Neural cell (in vitro differentiated cells): Measurements from ENCODE around the gene MED26. TPM values are rescaled to one million over a fixed set of nuclear protein-coding genes. Genes with fewer than 3 reads are reported as not detected.

ENCODE experiments used
- H2AFZ ChIP-seq: fragments of 200-600, 300-800 bp; sonication (generic), shearing (Covaris generic); 2 replicates; pipeline ENCODE4 v1.6.0; 2014; ENCODE audit warnings: low read depth, mild to moderate bottlenecking, antibody characterized with exemption, low read length, moderate library complexity
- H3F3A ChIP-seq: fragments of 200-600 bp; shearing (Covaris generic); 2 replicates; pipeline ENCODE4 v1.6.1; 2016; ENCODE audit warnings: mild to moderate bottlenecking, moderate library complexity, mixed read lengths, antibody characterized with exemption, low read length; ENCODE audit not compliant: insufficient read depth, poor library complexity, severe bottlenecking
- H3K27ac ChIP-seq: fragments of 200-600, 300-800 bp; sonication (generic), shearing (Covaris generic); 2 replicates; pipeline ENCODE4 v1.5.1; 2014; ENCODE audit warnings: mild to moderate bottlenecking, low read length, moderate library complexity
- H3K27me3 ChIP-seq: fragments of 300-800, 200-600 bp; sonication (generic), shearing (Covaris generic); 2 replicates; pipeline ENCODE4 v1.6.0; 2014; ENCODE audit warnings: mild to moderate bottlenecking, low read depth, low read length, moderate library complexity; ENCODE audit not compliant: insufficient read depth
- H3K36me3 ChIP-seq: fragments of 300-800, 200-600 bp; sonication (generic), shearing (Covaris generic); 2 replicates; pipeline ENCODE4 v1.5.1; 2014; ENCODE audit warnings: mild to moderate bottlenecking, antibody characterized with exemption, low read length, moderate library complexity; ENCODE audit not compliant: insufficient read depth
- H3K4me2 ChIP-seq: fragments of 300-800, 200-600 bp; sonication (generic), shearing (Covaris generic); 2 replicates; pipeline ENCODE4 v1.6.0; 2014; ENCODE audit warnings: mild to moderate bottlenecking, low read length
- H3K4me3 ChIP-seq: fragments of 300-800, 200-600 bp; sonication (generic), shearing (Covaris generic); 2 replicates; pipeline ENCODE4 v1.5.1; 2014; ENCODE audit warnings: mild to moderate bottlenecking, low read length, moderate library complexity
- H3K79me2 ChIP-seq: fragments of 200-600 bp; shearing (Covaris generic); replicated peaks from 2 replicates; pipeline ENCODE4 v1.6.0; 2014; ENCODE audit warnings: mild to moderate bottlenecking, low read length, moderate library complexity; ENCODE audit not compliant: insufficient read depth
- H3K9ac ChIP-seq: fragments of 300-800, 200-600 bp; sonication (generic), shearing (Covaris generic); 2 replicates; pipeline ENCODE4 v1.6.1; 2016; ENCODE audit warnings: mild to moderate bottlenecking, low read length, mixed read lengths
- H3K9me2 ChIP-seq: fragments of 200-600 bp; shearing (Covaris generic); 2 replicates; pipeline ENCODE4 v1.6.1; 2016; ENCODE audit warnings: mild to moderate bottlenecking, low read length, mixed read lengths; ENCODE audit not compliant: insufficient read depth
- H3K9me3 ChIP-seq: fragments of 200-600, 300-800 bp; sonication (generic), shearing (Covaris generic); 2 replicates; pipeline ENCODE4 v1.6.1; 2016; ENCODE audit warnings: mild to moderate bottlenecking, mixed run types, low read length, moderate library complexity, mixed read lengths
- H4K20me1 ChIP-seq: fragments of 200-600 bp; shearing (Covaris generic); 2 replicates; pipeline ENCODE4 v1.6.1; 2016; ENCODE audit warnings: mild to moderate bottlenecking, mixed run types; ENCODE audit not compliant: insufficient read depth
- EP300 ChIP-seq: fragments of 450-650 bp; conservative IDR thresholded peaks from 2 replicates; pipeline ENCODE4 v1.6.1; 2014; ENCODE audit warnings: antibody characterized with exemption, mild to moderate bottlenecking, moderate library complexity; ENCODE audit not compliant: poor library complexity, severe bottlenecking
- EZH2 ChIP-seq: fragments of 200-600, 300-800 bp; shearing (Covaris generic), sonication (generic); IDR thresholded peaks from 2 replicates; pipeline ENCODE4 v1.6.1; 2014; ENCODE audit warnings: antibody characterized with exemption, low read length, borderline replicate concordance, mild to moderate bottlenecking; ENCODE audit not compliant: insufficient read depth, poor library complexity, severe bottlenecking
- MXI1 ChIP-seq: fragments of 450-650 bp; conservative IDR thresholded peaks from 2 replicates; pipeline ENCODE4 v1.6.1; 2014; ENCODE audit warnings: antibody characterized with exemption, mild to moderate bottlenecking; ENCODE audit not compliant: poor library complexity, severe bottlenecking
- POLR2AphosphoS5 ChIP-seq: IDR thresholded peaks from 2 replicates; pipeline ENCODE4 v1.6.1; 2012
- RAD21 ChIP-seq: fragments of 450-650 bp; conservative IDR thresholded peaks from 2 replicates; pipeline ENCODE4 v1.6.1; 2014; ENCODE audit warnings: antibody characterized with exemption, mild to moderate bottlenecking, moderate library complexity
- REST ChIP-seq: IDR thresholded peaks from 2 replicates; pipeline ENCODE4 v1.6.1; 2012; ENCODE audit warnings: borderline replicate concordance
- SMC3 ChIP-seq: fragments of 450-650 bp; conservative IDR thresholded peaks from 2 replicates; pipeline ENCODE4 v1.6.1; 2014; ENCODE audit warnings: antibody characterized with exemption, mild to moderate bottlenecking, moderate library complexity; ENCODE audit not compliant: poor library complexity
- TAF1 ChIP-seq: IDR thresholded peaks from 2 replicates; pipeline ENCODE4 v1.6.1; 2012; ENCODE audit warnings: low read depth
- polyA plus RNA-seq: library from polyadenylated mRNA; depleted of rRNA; stranded (reverse); fragments of >200 nt; gene quantifications from 2 replicates; pipeline ENCODE4 v1.2.3, GENCODE V29; 2014
- TF ChIP-seq, protein P1 (sequence below): fragments of 450-650 bp; IDR thresholded peaks from 2 replicates; pipeline ENCODE4 v1.5.1; 2014; ENCODE audit warnings: antibody characterized with exemption, mild to moderate bottlenecking, moderate library complexity; ENCODE audit not compliant: poor library complexity, severe bottlenecking

Gene MED26
- polyA plus RNA-seq, 1 donor from 2014 or later, result 4.2 TPM

DNA sequence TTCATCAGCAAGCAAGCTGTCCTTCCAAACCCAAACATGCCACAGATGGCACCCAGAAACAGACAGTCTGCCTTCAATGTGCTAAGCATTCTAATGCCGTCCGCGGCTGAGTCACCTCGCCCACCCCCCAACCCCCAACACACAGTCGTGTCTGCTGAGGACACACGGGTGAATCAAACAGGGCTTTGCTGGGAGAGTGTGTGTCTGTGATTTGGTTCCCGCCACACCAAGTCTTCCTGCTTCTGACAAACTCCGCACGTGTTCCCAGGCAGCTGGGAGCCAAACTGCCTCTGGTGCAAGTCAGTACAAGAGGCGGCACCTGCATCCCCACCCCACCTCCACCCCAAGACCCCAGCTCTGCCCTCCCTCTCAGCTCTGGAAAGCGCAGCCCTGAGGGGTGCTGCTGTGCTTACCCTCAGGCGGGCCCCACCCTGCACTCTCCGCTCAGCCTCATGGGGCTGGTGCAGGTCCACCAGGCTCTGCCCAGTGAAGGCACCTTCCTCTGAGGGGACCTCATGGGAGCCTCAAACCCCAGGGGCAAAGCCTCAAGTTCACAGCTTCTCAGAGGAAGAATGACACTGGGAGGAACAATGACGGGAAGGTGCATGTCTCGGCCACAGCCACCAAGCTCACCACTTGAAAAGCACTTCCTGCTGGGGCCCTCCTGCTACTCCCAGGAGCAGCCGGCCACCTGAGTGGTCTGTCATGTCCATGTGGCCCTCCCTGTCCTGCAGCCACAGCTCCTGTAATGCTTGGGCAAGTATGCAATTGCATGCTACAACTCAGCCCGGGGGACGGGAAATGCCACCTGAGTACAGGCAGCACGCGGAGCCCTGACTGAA, 40.8 kb downstream of the MED26 start (continued):
- TF ChIP-seq, protein P1, sequence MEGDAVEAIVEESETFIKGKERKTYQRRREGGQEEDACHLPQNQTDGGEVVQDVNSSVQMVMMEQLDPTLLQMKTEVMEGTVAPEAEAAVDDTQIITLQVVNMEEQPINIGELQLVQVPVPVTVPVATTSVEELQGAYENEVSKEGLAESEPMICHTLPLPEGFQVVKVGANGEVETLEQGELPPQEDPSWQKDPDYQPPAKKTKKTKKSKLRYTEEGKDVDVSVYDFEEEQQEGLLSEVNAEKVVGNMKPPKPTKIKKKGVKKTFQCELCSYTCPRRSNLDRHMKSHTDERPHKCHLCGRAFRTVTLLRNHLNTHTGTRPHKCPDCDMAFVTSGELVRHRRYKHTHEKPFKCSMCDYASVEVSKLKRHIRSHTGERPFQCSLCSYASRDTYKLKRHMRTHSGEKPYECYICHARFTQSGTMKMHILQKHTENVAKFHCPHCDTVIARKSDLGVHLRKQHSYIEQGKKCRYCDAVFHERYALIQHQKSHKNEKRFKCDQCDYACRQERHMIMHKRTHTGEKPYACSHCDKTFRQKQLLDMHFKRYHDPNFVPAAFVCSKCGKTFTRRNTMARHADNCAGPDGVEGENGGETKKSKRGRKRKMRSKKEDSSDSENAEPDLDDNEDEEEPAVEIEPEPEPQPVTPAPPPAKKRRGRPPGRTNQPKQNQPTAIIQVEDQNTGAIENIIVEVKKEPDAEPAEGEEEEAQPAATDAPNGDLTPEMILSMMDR, result no peak
- no peak for TF ChIP-seq MXI1

- no peak overlapping the region for H3K4me2 ChIP-seq
- H3K27ac ChIP-seq, result peak overlapping the region; percentile 53
- H3K4me3 ChIP-seq, result no peak overlapping the region
- TF ChIP-seq TAF1, result no peak
- H2AFZ ChIP-seq, result no peak overlapping the region
- H3K9me3 ChIP-seq, result no peaks in the 10 kb centered on the region
- H3K9me2 ChIP-seq, result no peaks in the 10 kb centered on the region
- no peaks in the 10 kb centered on the region for H3K27me3 ChIP-seq
- no peaks in the 10 kb centered on the region for H4K20me1 ChIP-seq
- peaks cover 16% of the 10 kb centered on the region for H3K79me2 ChIP-seq
- H3K36me3 ChIP-seq, result no peaks in the 10 kb centered on the region
- H3F3A ChIP-seq, result peaks cover 7% of the 10 kb centered on the region
- no peak overlapping the region for H3K9ac ChIP-seq
Measured at GRCh38 chr19:16586477-16586871, 41.5 kb downstream of the MED26 start.

DNA sequence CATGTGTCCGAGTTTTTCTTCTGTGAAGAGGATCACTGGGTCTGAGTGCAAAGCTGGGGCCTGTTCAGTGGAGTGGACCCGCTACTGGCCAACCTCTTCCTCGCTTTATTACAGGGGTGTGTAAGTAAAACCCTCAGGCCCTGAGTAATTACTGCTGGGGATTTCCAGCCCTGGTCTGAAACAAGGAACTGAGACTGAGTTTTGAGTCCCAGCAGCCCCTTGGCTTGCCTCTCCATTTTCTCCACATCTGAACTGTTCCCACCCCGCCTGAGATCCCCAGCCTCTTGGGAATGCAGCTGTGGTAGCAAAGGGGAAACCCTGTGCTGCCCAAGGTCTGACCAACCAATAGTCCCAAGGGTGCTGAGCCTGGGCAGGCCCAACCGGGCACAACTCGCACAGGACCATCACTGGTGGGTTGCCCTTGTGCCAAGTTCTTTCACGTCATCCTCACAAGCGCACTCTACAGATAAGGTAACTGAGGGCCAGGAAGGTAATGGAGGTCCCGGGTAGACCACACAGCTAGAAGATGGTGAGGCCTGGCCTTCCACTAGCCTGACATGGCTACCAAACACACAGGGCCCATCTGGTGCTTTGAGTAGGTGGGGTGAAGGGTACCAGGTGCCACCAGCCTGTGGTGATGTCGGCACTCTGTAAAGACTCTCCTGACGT, 42.1 kb downstream of the MED26 start:
- no peak overlapping the region for H3K4me3 ChIP-seq
- no peaks in the 10 kb centered on the region for H3K9me3 ChIP-seq
- no peaks in the 10 kb centered on the region for H3K27me3 ChIP-seq
- no peaks in the 10 kb centered on the region for H3K36me3 ChIP-seq
- H3K9me2 ChIP-seq, result no peaks in the 10 kb centered on the region
- H3K4me2 ChIP-seq, result no peak overlapping the region
- TF ChIP-seq, protein P1, result no peak
- no peak for TF ChIP-seq EZH2
- TF ChIP-seq EP300, result no peak
- no peak for TF ChIP-seq MXI1
- TF ChIP-seq RAD21, result no peak
- no peak for TF ChIP-seq TAF1
- no peak for TF ChIP-seq REST
- no peak for TF ChIP-seq SMC3
- no peak for TF ChIP-seq POLR2AphosphoS5
- H3K79me2 ChIP-seq, result peaks cover 16% of the 10 kb centered on the region
- H3K27ac ChIP-seq, result peak overlapping the region; percentile 91
- no peak overlapping the region for H3K9ac ChIP-seq
- peaks cover 7% of the 10 kb centered on the region for H3F3A ChIP-seq
- no peaks in the 10 kb centered on the region for H4K20me1 ChIP-seq
- H2AFZ ChIP-seq, result no peak overlapping the region
